NCI-H2107 (cell line): ENCODE data around the gene MTCL1.

Experiments
- DNase-seq: peaks from one replicate; lab custom pipeline; 2025; lab: John Stamatoyannopoulos, UW

MTCL1 gene

DNA sequence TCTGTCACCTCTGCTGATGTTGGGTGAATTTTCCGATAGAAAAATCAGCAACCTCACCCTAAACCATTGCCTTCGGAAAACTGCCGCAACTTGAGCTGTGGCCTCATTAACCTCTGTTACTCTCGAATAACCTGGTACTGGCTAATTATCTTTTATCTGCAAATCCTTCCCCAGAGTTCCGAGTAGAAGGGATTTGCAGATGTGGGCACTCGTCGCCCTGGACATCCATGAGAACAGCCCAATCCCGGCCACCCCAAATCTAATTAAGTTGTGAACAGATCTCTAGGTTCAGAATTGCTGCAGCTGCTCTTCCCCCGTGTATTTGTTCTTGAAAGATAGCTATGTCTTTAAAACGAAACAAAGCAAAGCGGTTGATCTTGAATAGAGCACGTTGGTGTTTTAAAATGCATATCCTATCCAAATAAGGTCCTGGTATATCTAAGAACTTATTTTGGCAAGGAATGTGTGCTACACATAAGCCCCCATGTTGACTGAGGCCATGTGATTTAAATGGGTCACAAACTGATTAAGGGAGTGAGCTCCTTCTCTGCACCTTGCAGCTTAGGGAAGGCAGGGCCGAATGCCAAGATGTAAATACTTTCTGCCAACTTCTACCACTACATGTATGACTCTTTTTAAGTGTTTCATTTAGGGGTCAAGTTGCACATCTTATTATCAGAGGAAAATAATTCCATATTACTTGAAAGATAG is 88.2 kb downstream of the MTCL1 start:
- no peak for DNase-seq

DNA sequence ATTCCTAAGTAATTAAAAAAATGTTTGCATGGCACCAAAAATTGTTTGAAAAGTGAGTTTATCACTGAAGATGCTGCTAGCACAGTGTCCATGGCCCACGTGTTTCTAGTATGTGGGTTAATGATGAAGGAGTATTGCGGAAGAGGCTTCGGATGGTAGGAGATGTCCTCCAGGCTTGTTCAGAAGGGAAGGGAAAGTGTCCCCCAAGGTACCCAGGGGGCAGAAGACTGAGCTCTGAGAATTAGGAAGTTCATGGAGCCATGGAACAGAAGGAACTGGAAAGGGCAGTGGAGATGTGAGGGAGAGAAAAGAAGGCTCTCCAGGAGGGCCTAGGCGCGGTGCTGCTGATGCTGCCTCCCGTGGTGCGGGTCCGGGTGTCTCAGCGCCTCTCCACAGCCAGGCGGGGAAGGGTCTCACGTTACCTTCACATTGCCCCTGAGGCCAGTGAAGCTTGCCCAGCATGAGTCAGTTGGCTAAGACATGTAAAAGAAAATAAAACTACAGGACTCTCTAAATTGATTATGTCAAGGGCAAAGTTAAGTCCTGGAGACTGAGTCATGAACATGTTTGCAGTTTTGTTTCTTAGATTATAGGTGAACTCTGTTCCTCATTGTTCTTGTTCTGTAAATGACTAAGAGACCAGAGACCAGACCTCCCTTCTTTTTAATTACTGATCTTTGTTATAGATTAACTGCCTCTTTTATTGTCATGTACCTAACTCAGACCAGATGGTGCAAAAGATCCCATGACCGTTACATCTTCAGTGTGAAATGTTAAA is 89.0 kb downstream of the MTCL1 start:
- no peak for DNase-seq

DNA sequence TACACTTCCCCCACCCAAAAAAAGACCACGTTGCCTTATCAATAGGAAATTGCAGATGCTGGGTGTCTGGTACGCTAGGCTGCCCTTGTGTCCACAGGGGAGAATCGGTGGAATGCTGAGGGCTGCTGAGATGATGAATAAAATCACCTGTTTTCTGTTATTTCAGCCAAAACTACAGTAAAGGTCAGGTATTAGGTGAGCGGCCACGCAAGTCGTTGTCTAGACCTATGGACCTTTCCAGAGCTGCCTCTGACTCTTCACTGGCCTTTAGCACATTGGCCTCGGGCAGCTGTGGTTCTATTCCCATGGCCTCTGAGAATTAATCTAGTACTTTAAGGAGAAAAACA is 89.6 kb downstream of the MTCL1 start:
- no peak for DNase-seq

DNA sequence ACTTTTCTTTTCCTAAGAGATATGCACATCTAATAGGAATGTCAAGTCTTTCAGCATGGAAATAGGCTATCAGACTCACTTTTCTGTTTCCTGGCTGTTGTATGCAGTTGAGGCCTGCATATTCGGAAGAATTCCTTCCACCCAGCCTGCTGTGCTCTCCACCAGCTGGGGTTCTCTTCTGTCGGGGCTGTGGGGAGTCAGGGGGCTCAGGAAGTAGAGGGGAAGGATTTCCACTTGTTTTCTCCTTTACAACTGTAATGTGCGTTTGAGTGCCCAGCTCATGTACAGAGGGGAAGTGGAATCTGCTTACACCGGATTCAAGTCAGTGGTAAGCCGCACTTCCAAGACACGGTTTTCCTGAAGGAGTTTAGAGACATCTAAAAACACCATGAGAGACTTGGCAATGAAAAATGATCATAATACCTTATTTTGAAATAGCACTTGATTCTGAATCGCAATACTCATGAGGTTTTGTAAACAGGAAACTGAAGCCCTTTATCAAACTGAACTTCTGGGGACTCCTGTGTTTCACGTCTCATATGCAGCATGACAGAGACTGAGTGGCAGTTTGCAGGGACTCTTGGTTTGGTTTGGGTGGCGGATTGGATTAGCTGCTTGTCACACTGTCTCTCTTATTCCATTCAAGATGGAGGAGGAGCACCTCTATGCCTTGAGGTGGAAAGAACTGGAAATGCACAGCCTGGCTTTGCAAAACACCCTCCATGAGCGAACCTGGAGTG is 90.4 kb downstream of the MTCL1 start:
- DNase-seq = no peak

DNA sequence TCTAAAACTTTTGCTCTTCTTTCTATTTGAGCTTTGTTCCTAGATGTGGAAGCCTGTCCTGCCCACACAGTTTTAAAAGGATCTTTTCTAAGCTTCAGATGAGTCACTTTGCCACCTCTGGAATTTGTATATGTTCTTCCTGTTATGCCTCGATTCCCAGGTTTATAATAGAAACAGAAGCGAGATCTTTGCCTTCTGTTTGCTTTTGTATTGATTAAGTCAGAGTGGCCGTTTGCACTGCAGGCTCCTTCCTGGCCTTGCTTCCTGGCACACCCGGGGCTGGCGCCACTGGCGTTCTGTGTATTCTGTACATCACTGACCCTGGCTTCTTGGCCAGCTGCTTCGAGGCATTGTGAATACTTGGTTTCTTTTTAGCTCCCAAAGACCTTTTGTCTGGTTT is 91.8 kb downstream of the MTCL1 start:
- DNase-seq = no peak

DNA sequence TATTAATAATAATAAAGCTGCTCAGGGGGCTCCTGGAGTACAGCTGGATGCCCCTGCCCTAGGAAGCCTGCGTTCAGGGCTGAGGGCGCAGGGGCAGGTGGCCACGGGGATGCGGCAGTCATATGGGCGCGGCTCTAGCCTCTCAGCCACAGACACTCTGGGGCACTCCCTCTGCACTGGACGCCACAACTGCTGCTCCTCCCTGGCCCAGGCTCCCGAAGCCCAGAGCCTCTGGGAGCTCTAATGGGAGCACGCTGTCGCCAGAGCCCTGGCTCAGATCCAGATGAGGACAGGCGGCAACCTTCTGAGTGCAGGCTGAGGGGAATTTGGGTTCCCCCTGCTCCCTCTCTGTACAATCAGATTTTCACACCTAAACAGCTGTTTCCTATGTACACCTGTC is 93.6 kb downstream of the MTCL1 start:
- DNase-seq = no peak

DNA sequence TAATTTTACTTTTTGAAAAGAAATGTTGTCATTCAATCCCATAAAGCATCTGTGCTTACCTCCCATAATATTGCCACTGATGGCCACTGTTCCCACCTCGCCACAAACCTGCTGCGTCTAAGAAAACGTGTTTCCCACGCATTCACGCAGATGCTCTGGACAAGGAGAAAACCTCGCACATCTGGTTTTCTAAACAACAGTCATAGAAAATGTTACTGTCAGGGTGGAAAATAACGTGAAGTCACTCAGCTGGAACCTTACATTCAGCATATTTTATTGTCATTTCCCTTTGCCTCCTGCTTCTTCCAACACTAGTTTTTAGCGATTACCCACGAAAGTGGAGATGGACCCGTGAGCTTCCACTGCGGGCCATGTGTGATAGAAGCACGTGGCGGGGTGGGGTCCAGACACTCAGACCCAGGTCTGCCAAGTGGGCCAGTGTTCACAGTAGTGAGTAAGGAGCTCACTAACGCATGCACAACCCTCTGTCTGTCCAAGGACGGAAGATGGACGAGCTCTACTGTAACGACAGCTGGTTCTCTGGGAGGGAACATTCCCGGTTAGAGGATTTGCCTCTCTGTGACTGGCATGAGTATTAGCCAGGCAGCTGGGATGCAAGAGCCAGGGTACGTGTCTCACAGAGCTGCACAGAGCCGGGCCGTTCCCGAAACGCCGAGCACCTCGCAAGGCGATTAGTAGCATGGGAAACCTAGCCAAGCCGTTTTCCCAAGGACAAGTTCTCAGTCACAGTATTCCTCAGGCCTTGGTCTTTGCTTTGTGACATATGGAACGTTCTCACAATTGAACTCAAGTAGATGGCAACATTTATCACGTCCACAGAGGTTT is 94.5 kb downstream of the MTCL1 start:
- no peak for DNase-seq

DNA sequence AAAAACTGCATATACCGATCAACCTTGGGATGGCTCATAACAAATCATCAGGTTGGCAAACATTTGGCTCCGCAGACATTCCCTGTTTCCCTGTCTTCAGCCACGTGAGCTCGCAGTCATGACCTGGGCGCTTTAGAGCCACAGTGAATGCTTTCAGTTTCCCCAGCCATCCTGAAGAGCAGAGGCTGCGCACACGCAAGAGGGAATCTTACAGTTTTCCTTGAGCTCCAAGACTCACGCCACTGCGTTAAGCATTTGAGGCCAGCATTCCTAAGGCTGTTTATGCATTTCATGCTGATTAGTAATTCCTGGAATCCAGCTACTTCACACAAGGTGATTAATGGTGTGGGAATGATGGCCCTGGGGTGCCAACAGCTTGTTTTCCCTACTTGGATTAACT is 95.1 kb downstream of the MTCL1 start:
- no peak for DNase-seq

DNA sequence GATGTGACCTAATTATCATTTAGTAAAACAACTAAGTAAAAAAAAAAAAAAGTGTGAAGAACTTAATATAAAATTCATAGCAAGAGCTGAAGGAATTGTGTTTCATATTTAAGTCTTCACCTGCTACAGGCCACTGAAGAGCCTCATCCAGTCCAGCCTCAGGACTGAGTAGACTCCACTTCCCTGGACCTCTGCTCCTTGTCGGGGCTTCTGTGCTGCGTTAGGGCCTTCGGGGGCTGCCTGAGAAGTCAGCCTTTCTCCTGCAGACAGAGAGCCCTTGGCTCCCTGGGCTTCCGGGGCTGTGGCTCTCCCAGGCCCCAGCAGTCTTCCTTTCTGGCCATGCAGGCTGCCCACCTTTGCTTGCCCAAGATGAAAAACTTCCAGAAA is 95.5 kb downstream of the MTCL1 start:
- DNase-seq = no peak

DNA sequence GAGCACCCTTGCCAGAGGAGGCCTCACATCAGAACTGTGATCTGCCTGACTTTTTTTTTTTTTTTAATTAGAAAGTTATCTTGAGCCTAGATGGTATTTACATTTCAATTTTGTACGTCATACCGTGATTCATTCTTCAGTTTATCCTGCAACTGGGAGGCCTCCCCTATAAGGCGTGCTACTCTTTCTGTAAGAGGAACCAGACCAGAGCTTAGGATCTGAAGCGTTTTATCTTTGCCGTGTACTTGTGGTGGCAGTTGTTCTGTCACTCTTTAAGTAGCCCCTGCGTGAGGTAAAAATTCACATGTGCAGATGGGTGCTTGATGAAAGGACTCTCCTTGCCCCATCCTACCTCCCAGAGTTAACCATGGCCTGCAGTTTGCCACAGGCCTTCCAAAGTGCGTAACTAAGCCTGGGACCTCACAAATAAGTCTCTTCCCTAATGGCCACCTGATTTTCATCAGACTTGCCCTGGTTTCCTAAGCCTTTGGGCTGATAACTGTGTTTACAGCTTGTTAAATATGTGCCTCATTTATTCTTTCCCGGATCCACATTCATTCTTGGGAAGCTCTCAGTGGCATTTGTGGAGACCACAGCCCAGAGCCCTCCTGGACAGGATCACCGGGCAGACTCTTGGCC is 96.0 kb downstream of the MTCL1 start:
- DNase-seq = no peak

DNA sequence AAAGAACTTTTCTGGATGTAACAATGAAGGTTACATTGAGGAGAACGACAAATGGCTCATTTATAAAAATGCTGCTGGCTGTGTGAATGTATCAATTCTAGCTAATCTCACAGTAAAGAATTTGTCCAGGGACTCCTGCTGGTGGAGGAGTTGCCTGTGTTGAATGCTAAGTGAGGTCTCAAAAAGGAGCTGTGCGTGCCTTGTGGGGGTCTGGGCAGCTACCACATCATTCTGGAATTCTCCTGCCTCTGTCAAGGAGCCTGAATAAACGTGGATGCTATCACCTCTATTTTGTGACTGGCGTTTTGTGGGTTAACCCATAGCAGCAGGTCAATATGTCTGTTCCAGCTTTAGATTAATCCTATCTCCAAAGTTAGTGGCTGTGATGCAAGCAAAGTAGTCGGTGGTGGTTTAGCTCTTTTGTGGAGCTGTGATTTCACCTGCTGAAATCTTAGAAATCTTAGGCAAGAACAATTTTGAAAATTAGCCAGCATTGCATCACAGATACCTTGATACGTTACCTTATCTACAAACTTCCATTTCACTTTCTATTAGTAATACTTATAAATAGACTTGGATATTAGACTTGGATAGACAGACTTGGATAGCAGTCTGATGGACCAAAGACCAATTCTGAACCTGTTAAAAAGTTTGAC is 96.8 kb downstream of the MTCL1 start:
- DNase-seq = no peak

DNA sequence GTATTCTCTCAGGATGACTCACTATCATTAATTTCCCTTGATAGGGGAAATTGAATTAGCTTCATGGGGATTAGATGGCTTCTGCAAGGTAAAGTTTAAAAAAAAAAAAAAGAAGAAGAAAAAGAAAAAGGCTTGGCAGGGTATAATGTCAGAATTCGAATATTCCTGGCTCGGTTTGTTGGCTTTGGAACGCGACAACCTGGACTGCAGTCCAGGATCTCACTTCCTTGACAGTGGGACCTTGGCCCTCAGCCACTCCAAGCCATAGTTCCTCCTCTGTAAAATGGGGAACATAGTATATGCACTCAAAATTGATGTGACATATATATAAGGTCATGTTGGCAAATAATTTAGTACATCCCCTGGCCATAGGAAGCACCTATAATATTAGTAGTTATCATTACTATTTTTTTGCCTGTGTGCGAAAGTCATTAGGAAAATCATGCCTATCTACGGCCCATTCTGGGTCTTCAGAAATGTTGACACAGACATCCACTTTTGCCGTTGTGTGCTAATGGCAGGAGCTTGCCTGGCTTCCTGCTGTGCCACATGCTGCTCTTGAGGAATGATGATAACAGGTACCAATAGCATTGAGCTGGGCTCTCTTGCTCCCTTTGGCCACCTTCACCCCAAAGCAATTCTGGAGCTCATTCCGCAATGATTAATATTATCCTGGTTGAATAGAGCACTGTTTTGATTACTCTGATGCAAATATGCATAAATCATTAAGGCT is 97.9 kb downstream of the MTCL1 start:
- no peak for DNase-seq

DNA sequence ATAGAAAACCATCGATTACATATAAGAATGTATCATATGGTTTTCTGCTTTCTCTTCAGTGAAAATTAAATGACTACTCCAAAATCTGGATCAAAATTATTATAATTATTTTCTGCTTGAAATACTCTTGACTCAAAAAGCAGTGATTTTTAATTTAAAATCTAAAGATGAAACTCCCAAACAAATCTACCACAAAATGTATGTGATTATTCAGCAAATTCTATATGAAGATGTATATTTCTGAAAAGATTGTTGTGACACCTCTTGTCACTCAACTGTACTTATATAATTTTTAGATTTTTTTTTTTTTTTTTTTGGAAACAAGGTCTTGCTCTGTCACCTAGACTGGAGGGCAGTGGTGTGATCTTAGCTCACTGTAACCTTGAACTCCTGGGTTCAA is 98.6 kb downstream of the MTCL1 start:
- DNase-seq = no peak

DNA sequence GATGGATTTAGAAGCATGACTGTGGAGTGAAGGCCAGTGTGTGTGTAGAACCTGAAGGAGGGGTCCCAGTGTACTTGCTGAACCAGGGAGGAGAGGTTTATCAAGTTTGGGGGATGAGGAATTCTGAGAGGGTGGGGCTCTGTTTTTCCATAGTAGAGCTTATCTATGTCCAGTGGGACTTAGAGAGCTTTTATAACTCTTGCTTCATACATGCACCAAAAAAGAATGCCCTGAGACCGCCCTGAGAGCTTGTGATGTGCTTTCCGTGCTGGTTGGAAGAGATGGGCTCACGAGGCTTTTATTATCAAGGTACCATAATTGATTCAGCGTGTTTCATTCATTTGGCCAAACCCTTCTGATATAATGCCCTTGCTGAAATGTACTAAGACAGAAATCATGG is 100.2 kb downstream of the MTCL1 start:
- DNase-seq = no peak

DNA sequence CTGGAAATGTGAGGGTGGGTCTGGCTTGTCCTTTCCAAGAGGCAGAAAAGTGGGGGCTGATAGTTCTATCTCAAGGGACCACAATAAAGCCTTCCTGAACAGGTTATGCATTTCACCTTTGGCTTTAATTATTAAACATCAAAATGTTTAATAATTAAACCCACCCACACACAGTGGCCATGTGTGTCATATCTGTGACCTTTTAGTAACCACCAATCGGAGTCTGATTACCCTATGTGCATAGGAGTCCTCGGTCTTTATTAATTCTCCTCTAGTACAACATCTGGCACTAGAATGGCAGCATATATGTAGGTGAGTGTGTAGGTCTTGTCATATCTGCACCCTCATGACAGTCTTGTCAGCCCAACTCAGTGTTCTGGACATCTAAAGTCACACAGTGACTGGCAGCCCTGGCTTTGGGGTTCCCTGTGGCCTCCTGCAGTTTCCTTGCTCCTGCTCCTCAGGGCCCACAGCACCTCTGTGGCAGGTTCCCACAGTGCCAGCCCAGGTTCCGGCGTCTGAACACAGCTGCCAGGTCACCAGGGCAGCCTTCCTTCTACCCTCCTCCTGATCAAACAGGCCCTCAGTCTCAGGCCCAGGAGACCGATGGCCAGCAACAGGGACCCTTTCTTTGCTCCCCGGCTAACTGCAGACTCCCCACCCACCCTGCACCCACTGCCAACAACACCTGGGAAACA is 100.9 kb downstream of the MTCL1 start:
- DNase-seq = no peak

DNA sequence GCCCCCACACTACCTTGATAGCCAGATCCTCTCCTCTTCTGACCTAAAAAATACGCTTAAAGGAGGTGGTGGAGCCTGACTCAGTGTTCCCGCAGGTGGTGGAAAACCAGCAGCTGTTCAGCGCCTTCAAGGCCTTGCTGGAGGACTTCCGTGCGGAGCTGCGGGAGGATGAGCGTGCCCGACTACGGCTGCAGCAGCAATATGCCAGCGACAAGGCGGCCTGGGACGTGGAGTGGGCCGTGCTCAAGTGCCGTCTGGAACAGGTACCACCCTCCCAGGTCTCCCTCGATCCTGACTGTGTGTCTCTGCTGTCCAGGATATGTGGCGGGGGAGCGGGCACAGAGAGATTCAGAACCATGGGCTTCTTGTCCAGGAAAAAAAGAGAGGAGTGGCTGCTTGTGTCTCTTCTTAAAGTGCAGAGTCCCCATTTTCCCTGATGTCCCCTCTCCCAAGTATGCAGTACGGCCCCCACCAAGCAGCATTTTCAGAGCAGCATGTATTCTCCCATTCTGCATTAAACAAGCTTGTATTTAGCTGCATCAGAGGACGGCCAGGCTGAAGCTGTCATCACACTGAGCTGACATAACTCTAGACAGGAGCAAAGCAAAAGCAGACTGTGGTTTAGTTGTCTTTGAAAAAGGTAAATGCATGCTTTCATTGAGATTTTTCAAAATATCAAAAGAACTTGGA is 101.6 kb downstream of the MTCL1 start:
- DNase-seq = no peak

DNA sequence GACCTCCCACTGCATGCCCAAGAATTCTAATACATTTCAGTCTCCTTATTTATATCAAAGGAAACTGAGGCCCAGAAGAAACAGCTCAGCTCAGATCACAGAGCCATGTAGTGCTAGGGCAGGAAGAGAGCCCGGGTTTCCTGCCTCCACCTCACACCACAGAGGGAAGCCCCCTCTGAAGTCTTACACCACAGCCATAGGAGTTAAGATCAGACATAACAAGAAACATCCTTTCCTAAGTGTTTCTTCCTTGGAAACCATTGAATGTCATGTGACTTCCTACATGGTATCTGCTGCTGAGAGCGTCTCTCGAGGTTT is 102.1 kb downstream of the MTCL1 start:
- no peak for DNase-seq

DNA sequence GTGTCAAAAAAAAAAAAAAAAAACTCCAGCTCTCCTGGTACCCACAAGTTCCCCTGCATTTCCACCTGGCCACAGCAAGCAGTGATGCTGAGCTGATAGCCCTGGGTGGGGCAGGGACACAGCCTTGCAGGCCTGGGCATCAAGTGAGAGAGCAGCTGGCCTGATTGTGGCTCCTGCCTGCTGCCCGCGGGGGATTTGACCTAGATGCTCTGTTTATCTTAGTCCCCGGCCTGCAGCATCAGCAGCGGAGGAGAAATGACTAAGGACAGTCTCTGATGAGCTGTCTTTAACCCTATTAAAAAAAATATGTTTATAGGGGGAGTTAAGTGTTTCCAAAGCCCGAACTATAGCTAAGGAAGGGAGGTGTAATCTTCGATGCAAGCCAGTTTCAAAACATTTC is 102.6 kb downstream of the MTCL1 start:
- no peak for DNase-seq

DNA sequence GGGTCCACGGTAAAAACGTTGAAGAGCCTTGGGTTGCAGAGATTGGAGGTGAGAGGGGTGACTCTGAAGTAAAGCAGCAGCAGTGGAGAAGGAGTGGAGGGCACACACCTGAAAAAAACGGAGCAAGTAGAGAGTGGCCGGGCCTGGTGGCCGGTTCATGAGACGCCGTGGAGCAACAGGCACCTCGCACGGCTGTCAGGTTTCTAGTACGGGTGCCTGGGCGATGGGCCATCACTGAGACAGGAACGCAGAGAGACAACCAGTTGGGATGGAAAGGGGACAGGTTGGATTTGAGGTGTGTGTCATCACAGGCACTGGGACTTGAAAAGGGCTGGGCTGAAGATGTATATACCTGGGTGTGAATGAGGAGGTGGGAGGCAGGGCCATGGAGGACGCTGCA is 104.2 kb downstream of the MTCL1 start:
- DNase-seq = no peak

DNA sequence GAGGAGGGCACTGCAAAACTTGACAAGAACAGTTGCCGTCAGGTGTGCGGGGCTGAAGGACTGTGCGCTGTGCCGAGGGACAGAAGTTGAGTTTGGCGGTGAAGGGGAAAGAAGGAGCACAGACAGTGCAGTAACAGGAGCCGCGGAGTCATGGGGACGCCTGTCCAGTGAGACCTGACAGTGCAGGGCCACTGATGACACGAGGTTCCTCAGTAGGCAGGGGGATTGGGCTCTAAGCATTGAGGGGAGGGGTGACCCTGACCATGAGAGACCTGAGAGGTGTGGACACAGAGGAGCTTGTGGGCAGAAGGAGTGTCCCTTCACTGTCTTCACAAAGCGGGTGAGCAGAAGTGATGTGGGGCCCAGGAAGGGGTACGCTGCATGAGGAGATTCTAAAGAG is 104.8 kb downstream of the MTCL1 start:
- DNase-seq = no peak
